Fibroblast of skin of left biceps (primary cell): ENCODE measurements around the gene ATP2B2.

Experiments
- DNase-seq, 2 experiments: peaks; one replicate each; pipeline ENCODE4 v3.0.0-alpha.2; 2013; ENCODE audit warnings: low read depth in 2 of 2

Gene ATP2B2

DNA sequence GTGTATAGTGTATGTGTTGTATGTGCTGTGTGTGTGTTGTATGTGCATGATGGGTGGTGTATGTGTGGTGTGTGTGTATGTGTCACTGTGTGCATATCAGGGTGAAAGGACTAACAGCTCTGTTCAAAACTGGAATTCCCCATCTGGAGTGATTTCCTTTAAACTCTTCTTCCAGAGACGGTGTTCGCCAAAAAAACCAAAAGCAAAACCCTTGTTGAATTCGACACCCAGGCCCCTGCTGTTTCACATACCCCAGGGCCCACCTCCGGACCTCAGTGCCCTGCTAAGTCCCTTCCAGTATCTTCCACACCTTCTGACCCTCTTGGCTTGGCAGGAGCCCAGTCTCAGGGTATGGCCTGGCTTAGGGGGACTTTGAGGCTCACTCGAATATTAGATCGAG is 139.6 kb downstream of the ATP2B2 start:
- DNase-seq = no peak

DNA sequence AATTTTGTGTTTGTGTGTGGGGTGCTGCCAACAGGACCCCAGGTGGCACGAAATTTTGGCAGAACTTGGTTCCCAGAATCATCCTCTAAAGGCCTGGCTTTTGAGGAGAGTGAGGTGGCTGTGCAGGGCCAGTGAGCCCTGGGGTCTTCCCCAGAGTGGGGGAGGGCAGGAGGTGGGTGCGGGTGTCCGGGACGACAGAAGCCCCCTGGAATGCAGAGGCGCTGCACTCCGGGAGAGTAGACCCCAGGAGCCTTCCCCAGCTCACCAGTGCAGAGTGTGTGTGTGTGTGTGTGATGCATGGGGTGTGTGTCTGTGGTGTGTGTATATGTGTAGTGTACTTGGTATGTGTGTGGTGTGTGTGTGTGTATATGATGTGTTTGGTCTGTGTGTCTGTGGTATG is 140.1 kb downstream of the ATP2B2 start:
- DNase-seq = no peak

DNA sequence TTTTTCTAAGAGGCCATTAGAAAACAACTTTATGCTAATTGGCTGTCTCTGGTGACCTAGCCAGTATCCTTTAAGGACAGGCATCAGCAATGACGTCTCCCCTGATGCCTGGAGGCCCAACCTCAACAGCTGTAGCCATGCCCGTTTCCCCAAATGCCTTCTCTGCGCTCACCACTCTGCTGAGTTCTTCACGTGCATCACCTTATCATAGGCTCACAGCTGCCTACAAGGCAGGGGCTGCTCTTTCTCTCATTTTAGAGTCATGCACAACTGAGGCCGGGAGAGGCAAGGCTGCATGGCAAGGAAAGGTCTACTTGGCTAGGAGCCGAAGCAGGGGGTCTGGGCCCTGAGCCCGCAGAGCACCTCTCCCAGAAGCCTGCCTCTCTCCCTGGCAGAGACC is 140.6 kb downstream of the ATP2B2 start:
- no peak for DNase-seq

DNA sequence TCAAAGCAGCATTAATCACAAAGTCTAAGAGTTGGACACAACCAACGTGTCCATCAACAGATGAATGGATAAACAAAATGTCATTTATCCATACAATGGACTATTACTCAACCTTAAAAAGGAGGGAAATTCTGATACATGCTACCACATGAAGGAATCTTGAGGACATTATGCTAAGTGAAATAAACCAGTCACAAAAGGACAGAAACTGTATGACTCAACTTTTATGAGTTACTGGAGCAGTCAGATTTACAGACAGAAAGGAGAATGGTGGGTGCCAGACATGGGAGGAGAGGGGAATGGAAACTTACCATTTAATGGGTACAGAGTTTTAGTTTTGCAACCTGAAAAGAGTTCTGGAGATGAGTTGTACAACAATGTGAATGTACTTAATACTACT is 141.5 kb downstream of the ATP2B2 start:
- DNase-seq = no peak

DNA sequence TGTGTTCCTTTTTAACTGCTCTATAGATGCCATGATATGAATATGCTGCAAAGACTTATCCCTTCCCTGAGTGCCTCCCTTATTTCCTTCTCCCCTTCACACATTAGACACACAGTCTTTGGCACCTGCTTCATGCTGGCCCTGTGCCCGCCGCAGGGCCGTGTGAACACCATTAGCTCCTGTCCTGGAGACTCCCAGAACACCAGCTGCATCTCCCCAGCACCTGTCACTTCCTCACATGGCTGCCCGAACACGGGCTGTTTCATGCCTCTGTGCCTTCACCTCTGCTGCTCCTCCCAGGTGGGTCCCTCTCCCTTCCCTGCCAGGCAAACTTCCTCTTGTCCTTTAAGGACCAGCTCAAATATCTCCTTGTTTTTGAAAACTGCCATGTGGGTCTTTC is 144.0 kb downstream of the ATP2B2 start:
- DNase-seq = no peak

DNA sequence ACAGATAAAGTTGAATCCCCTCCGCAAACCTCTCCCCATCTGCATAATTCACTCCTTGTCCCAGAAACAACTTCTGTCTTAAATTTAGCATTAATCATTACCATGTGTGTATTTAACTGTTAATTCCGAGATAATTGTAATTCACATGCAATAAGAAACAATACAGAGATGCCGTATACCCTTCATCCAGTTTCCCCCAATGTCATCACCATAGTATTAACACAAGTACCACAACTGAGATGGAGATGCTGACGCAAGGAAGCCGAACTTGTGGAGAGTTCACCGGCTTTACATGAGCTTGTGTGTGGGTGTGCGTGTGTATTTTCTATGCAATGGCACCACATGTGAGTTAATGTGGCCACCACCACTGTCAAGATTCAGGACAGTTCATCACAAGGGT is 144.9 kb downstream of the ATP2B2 start:
- no peak for DNase-seq

DNA sequence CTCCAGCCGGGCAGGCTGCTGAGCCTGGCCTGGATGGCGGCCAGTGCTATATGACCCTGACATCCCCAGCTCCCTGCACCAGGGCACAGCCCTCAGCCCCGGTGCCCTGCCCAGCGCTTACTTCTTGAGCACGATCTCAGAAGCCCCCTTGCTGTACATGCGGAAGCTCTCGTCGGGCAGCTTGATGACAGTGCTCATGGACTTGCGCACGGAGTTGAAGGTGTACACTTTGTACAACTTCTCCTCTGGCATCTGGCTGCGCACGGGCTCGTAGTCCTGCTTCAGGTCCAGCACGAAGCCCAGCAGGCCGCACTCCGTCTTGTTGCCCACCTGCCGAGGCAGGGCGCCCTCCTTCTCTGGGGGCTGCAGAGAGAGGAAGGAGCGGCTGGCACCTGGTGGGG is 145.6 kb downstream of the ATP2B2 start:
- no peak for DNase-seq

DNA sequence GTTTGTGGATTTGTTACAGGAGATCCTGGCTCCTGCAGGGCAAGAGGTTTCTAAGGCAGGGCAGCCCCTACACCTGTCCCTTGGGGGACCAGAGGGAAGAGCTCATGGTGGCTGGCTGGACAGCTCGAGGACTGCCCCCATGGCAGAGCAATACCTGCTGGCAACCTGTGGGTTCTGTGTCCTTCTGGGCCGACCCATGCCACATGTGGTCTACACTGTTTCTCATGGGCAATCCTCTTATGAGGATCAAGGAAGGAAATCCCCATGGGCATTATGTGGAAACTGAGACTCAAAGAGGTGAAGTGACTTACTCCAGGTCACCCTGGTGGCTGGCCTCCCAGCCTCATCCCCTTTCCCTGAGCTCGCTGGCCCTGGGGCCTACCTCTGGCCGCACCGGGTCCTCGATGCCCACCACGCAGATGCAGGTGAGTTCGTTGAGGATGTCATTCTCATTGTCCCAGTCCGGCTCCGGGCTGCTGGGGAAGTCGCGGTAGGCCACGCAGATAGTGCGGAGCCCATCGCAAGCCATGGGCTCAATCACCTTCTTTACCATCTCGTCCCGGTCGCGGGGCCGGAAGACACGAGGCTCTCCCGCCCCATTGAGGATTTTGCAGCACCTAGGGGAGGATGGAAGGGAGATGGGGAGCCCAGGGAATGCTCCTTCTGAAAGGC is 146.9 kb downstream of the ATP2B2 start:
- DNase-seq = no peak

DNA sequence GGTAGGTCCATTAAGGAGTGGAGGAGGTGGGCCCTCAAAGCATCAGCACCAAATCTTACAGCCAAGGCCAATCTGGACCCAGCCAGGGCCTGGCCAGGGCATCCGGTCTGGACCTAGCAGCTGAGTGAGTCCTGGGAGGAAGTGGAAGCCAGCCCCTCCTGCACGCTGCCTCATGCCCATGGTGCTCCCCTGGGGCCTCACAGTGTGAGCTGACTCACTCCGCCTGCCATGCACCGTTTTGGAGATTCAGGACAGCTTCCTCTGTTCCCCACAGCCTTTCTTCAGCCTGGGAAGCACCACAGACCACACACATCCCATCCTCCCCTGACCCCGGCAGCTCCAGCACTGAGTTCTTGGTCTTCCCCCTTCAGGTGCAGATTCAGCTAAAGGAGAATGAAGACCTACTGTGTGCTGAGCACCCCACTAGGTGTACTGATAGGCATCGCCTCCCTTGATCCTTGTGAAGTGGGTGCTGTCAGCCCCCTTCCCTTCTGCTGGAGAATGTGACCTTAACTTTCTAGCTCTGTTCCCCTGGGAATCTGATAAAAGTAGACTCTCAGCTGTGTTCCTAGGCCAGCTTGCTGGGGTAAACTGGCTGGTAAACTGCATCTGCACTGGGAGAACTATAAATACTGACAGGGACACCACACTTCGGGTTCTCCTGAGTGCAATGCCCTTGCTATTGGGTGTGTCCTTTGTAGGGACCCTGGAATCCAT is 147.6 kb downstream of the ATP2B2 start:
- peak; percentile 59 to 62 for DNase-seq

DNA sequence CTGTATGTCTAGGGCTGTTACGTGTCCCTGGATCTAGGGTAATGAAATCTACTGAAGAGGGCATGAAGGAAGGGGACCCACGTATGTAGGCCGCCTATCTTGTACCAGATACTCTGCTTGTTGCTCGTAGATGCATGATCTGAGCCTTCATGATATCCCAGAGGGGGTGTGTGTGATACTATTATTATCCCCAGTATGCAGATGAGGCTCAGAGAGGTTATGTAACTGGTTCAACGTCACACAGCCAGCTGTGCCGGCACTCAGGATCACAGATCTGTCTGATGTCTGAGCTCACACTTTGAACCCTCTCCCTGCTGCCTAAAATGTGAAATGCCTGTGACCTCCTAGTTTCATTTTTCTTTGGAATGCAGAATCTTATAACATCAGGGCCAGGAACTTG is 148.3 kb downstream of the ATP2B2 start:
- DNase-seq = no peak

DNA sequence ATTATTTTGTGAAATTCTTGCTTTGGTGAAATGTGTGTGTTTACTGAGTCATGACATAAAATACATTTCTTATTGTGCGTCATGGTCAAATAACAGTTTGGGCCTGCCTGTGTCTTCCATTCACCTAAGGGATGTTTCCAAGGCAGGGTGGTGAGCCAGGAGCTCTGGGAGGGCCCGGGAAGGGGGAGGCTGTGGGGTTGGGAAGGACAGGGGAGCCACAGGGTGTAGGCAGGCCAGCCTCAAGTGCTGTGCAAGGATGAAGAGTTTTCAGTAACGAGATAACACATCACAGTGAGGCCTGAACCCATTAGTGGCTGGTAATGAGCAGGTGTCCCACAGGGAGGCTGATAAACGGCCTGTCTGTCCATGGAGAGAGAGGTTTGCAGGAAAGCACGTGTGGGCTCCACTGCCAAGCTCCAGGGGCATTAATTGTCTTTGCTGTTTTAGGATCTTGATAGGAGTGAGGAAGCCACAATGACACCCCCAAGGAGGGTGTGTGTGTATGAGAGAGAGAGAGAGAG is 148.9 kb downstream of the ATP2B2 start:
- DNase-seq = no peak

DNA sequence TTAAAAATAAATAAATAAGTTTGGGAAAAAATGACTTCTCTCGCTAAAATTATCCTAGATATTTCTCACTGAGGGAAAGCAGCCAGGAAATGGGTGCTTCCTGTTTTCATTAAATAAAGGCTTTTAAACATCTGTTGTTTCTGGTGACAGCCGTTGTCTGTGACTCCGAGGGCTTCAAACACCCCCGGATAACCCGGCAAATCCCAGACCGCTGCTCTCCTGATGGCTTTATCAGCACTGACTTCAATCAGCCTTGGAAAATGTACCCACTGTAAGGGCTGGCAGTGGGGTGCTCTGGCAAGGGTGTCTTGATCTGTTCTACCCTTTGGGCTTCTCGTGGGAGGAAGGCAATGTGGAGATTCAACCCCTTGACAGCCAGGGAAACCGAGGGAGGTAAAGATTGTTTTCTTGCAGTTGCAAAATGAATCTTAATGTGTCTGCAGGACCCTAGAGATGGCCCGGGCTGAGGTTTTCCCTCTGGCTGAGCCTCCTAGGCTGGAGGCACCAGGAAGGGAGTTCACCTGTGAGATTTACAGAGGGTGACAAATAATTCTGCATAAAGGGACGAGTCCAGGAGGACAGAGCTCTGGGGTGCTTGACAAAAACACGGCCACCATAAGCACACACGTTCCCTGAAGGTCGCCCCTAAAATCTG is 150.9 kb downstream of the ATP2B2 start:
- no peak for DNase-seq

DNA sequence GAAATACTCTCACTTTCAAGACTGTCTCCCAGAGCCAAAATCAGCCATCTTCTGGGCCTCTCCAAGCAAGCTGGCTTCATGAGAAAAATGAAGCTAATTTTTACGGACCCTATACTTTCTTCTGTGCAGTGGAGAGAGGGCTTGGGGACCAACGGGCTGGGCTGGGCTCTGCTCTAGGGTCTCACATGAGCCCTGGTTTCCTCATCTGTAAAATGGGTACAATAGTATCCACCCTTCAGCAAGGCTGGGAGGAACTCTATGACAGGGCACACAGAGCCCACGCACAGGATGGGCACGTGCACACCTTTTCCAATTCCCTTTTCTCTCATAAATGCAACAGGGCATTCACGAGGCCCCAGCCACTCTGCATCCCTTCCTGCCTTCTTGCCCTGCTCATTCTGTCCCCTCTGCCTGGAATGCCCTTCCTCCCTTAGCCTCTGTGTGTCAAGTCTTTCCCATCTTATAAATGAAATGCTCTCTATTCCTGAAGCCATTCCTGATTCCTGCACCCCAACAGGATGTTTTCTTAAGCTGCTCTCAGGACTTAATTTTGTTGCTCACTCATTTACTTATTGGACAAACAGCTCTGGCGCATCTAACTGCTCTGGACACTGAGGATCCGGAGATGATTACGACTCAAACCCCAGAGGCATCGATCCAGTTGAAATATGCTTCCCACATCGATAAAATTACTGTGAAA is 151.6 kb downstream of the ATP2B2 start:
- DNase-seq = no peak

DNA sequence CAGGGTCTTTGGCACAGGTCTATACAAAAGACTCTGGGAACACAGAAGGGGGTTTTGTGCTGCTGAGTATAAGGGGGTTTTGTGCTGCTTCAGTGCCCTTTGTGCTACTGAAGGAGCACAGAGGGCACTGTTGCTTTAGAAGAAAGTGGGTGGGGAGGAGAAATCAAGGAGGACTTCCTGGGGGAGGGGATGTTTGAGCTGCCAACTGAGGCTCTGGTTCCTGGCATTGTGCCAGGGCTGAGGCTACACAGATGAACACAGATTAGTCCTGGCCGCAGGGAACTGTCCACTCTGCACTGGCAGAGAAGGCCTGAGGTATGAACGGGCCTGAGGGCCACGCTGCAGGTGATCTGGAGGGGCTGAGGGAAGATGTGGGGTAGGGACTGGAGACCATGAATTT is 152.2 kb downstream of the ATP2B2 start:
- no peak for DNase-seq

DNA sequence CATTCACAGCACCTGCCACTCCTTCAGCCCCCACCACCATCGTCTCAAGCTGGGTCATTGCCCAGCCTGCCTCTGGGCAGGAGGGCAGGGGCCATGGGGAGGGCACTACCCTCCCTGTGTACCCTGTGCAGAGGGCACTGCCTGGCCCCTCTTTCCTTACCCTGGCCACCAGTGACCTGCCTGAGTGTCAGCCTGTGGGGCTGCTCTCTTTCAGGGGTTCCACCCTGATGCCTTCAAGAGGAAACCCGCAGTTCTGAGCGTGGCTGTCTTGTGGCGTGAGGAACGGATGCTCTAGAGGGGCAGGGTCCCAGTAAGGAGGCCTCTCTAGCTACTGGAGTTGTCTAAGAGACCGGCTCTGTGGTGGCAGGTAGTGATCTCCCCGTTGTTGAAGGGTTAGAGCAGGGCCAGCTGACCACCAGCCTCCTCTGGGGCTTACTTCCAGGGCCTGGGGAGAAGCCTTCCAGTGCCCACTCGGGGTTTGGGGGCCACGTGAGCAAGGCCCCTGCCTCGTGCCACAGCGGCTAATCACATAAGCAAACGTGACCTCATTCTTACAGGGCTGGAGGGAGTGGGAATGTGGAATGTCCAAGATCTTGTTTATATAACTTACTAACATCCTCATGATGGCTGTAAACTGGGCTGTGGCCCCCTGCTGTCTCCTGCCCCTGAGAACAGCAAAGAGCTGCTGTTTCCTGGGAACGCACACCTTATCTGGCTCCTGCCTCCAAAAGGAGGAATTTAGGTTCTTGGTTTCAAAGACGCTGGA is 153.1 kb downstream of the ATP2B2 start:
- no peak for DNase-seq

DNA sequence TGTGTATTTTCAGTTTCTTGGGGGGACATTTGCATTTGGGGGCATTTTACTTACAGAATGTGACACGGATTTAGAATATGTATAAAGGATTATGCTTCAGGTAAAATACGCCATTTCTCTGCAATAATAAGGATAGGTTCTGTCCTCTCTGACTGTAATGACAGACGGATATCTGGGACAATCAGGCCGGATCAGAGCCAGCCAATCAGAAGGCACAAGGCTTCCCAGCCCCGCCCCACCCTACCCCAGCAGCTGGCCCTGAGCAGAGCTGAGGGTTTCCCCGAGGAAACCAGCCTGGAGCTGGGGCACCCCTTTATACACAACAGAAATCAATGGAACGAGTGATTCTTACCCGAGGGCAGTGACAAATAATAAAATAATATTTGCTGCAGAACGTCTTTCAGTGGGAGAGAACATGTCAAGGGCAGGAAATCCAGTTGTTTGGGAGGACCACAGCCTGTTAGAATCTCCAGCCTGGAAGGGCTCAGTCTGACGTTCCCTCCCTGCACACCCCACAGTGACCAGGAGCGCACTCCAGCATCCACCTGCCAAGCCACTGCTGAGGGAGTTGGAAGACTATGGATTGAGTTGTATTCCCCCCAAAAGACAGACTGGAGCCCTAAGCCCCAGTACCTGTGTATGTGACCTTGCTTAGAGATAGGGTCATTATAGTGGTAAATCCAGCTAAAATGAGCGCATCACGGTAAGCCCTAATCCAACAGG is 154.2 kb downstream of the ATP2B2 start:
- no peak for DNase-seq

DNA sequence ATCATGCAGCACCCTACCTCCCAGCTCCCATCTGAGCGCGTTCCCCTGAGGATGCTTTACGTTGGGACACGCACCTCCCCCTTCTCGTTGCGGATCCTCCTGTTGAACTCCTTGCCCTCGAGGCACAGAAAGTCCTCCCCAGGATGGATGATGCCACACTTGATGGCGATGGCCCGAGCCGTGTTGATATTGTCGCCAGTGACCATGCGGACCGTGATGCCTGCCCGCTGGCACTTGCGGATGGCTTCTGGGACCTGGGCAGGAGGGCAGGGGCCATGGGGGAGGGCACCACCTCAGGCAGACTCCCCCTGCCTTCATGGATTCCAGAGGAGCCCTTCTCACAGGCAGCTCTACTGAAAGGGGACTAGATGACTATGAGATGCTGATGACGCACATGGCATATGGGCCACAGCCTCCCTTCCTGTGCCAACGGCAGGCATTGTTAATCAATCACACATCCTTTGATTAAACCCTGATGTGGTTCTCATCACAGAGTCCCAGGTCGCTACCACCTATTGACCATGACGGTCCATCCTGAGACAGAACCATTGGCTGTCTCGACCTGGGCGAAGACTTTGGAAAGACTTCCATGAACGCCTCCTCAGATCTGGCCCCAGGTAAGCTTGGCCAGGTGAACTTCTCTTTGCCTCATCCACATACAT is 154.9 kb downstream of the ATP2B2 start:
- no peak for DNase-seq

DNA sequence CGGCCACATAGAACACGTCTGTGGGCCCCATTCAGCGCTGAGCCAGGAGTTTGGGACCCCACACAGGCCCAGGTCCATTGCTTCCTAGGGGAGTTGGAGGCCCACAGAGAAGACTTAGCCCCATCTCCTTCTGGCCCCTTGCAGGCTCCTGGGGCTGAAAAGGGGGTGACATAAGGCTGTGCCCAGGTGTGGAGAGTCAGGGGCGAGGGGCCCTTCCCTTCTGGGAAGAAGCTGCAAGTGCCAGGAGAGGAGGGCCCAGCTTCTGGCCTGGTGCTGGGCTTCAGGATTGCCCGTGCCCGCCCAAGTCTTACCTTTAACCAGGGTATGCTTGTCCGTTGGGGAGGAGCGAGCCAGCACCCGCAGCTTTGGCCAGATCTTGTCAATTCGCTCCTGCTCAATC is 155.6 kb downstream of the ATP2B2 start:
- DNase-seq = no peak

DNA sequence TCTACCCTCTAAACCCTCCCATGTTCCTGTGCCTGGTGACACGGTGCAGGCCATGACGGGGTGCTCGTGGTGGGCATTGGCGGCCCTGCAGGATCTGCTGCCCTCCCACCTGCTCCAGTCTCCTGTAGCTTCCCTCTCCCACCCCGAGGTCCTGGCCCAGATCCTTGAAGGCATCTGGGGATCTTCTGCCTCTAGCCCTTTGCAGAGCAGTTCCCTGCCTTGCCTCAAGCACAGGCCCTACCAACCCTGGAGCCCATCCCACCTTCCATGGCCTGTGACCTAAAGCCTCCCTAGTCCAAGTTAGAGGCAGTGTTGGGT is 157.0 kb downstream of the ATP2B2 start:
- DNase-seq = no peak

DNA sequence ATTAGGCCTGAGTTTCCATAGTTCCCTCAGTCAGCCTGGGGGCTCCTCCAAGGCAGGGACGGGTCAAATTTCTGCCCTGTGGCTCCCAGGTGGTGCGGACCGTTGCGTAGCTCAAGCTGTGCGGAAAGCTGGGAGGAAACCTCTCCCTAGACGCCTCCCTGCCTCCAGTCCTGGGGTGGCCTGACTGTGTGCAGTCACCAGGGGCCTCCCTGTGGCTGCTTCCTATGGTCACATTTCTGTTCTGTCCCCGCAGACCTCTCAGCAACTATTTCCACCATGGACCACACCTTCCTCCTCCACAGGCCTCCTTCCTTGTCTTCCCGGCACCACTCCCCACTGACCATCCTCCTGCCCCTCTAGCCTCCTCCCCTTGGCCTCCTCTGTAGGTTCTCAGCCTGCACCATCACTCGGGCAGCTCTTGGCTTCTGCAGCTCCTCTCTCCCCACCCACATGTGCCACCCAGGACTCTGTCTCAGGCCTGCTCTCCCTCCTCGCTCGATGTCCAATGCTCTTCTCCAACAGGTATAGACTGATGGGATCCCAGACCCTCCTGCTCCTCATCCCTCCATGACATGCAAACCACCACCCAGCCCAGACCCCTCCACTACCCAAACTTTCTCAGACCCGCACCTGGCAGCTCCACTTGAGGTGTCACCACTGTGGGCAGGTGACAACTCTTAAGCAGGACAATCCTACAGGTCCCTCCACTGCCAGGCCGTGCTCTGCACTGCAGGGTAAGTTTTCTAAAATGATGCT is 157.6 kb downstream of the ATP2B2 start:
- DNase-seq = no peak
